ENCODE measurements around the gene SIL1.

DNA sequence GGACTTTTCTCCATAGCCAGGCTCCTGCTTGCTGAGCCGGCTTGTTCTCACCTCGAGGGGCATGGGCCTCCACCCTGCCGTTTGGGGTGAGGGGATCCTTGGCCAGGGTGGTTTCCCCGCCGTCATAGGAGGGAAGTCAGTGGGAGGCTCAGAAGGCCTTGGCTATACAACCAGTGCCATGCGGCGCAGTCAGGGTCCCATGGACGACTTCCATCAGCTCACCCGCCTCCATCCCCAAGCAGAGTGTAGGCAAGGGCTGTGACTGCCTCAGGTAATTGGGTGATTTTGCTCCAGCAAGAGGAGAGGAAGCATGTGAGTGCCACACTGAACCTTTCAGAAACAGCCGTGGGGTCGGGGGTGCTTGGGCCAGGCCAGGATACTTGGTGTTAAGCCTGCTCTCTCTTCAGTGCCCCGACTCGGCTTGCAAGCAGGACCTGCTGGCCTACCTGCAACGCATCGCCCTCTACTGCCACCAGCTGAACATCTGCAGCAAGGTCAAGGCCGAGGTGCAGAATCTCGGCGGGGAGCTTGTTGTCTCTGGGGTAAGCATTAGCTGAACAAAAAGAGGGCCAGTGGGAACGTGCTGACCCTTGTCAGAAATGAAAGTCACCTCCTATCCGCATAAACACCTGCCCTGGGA is 265.9 kb downstream of the SIL1 start:
- TF ChIP-seq POLR2AphosphoS5 (IDR thresholded peaks at IDR 0.05; ENCODE audit: insufficient read depth in 1 of 2, low read depth in 1 of 2) (no peak), POLR2A (IDR thresholded peaks at IDR 0.05) (no peak), CTCF (IDR thresholded peaks at IDR 0.05) (no peak)

Data from vagina (tissue), 2 donors.